GM12801 (cell line): ENCODE results near the gene PRDM16.

Experiments
- CTCF ChIP-seq: IDR thresholded peaks from one replicate; pipeline ENCODE4 v1.5.1; 2011; ENCODE audit warnings: control low read depth; ENCODE audit not compliant: insufficient read length; ENCODE audit errors: extremely low read depth

PRDM16 gene

DNA sequence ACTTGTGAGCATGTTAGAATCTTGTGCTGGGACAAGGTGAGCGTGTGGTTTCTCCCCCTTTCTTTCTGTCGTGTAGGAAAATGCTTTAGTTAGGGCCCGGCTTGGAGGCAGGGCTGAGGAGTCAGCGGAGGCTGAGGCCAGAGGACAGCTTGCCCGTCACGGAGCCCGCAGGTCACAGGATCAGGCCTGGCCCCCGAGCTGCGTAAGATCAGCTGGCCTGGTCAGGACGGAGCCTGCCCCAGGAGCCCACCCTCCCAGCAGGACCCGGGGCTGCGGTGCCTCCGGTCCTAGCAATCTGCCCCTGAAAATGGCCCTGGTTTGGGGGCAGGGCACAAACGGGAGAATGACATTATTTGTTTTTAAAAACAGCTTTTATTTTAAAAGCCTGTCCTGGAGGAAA lies 52.0 kb downstream of the PRDM16 start:
- TF ChIP-seq CTCF, result no peak

GRCh38 chr1:3121401-3122210 lies 52.6 kb downstream of the PRDM16 start:
- TF ChIP-seq CTCF, result no peak

GRCh38 chr1:3122311-3122710 lies 53.3 kb downstream of the PRDM16 start:
- TF ChIP-seq CTCF, result no peak

DNA sequence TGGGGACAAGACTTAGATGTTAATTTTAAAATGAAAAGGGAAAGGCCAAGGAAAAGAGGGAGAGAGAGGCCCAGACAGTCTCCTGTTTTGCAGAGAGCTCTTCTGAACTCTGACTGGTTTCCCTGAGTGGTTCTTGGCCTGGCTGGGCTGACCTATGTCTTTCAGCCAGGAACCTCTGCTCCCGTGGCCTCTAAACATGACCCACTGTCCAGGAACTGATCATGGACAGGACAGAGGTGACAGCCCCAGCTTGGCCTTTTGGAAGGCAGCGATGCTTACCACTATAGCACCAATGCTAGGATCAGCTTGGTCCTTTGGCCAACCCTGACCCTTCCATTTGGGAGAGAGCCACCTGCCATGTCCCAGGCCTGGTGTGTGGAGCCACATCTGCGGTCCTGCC lies 55.2 kb downstream of the PRDM16 start:
- TF ChIP-seq CTCF, result no peak

DNA sequence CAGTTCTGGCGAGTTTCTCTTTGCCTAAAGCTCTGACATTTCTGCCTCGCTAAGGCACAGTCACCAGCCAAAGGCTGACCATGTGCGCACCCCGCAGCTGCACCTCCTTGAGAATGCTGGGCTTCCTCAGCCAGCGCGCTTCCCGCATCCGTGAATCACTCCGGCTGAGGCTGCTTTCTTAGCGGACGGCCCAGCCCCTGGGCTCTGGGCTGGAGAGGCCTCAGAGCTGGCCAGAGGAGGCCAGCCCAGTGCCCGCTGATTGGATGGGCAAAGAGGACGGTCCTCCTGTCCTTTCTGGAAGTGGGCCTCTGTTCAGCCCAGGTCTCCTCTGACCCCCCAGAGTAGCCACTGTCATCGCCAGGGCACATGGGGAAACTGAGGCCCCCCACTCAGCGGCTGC lies 56.1 kb downstream of the PRDM16 start:
- no peak for TF ChIP-seq CTCF

- no peak for TF ChIP-seq CTCF
Measured at GRCh38 chr1:3125546-3126368, 56.8 kb downstream of the PRDM16 start.

- no peak for TF ChIP-seq CTCF
Measured at GRCh38 chr1:3126756-3127678, 58.0 kb downstream of the PRDM16 start.
